ENCODE results near the gene PEX5L.
"Not testable (repeated sequence)": the region's sequence is repeated elsewhere in the genome, so short reads cannot be mapped to it uniquely, and the experiment has no call there.

Gene PEX5L

DNA sequence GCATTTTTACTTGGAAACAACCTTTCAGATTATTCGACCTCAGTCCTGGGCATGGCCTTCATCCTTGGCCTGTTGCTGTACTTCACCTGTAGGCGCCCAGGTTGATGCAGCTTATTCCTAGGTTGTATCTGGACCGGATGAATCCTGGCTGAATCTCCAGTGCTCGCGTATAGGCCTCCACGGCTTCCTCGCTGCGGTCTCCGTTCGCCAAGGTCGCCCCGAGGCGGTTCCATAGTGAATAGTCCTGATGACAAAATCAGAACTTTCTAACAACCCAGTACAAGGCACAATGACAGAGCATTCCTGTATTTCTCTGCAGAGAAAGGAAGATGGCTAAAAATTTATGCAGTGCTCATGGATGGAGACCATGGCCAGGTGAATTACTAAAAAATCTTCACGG lies 229.1 kb downstream of the PEX5L start:
- no peaks in the 10 kb centered on the region for H3K27me3 ChIP-seq (ENCODE audit: control insufficient read depth, insufficient read depth, low read length)
- no peak overlapping the region for H3K27ac ChIP-seq (ENCODE audit: low read depth, low read length)
- H3K36me3 ChIP-seq (ENCODE audit: control insufficient read depth, insufficient read depth, low read length) = no peaks in the 10 kb centered on the region
- H3K4me1 ChIP-seq (ENCODE audit: control insufficient read depth, insufficient read depth, low read length) = no peaks in the 10 kb centered on the region
- no peak overlapping the region for H3K4me3 ChIP-seq (ENCODE audit: low read length)
- no peak overlapping the region for H3K9ac ChIP-seq (ENCODE audit: low read length)

DNA sequence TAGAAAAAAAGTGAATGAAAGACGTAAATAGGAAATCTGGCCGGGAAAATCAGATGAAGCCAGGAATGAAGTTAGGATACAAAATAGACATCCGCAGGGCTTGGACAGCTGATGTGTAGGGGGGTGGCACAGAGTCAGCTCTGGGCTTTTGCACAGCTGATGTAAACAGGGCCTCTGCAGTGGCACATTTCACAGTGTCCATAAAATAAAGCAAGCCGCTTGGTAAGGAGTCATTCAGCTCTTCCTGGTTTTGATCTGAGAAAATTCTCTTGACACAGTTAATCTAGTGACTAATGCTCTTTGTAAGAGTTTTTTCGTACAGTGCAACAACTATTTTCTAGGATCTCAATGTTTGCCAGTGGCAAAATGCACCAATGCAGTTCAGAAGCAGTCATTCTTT lies 230.6 kb downstream of the PEX5L start:
- Histone ChIP-seq H3K4me3 (ENCODE audit: low read length) (no peak overlapping the region), H3K27me3 (ENCODE audit: control insufficient read depth, insufficient read depth, low read length) (no peaks in the 10 kb centered on the region), H3K27ac (ENCODE audit: low read depth, low read length) (no peak overlapping the region), H3K9ac (ENCODE audit: low read length) (no peak overlapping the region), H3K4me1 (ENCODE audit: control insufficient read depth, insufficient read depth, low read length) (no peaks in the 10 kb centered on the region), H3K36me3 (ENCODE audit: control insufficient read depth, insufficient read depth, low read length) (no peaks in the 10 kb centered on the region)

DNA sequence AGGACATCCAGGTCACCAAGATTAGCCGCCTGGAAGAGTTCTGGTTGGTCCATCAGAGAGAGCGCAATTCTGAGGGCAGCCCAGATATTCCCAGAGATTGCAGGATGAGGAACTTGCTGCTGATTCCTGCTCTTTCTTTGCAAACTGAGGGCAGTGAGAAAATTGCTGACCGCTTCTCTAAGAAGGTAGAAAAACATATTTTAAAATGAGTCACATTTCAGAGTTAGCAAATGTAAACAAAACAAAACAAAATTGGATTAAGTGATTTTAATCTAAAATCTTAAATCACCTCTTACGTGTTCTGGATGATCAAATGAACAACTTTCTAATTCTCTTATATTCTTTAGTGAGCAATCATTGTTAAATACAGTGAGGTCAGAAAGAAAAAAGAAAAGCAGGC lies 234.9 kb downstream of the PEX5L start:
- Histone ChIP-seq H3K27ac (ENCODE audit: low read depth, low read length) (no peak overlapping the region), H3K9ac (ENCODE audit: low read length) (no peak overlapping the region), H3K4me3 (ENCODE audit: low read length) (no peak overlapping the region), H3K4me1 (ENCODE audit: control insufficient read depth, insufficient read depth, low read length) (no peaks in the 10 kb centered on the region), H3K27me3 (ENCODE audit: control insufficient read depth, insufficient read depth, low read length) (no peaks in the 10 kb centered on the region), H3K36me3 (ENCODE audit: control insufficient read depth, insufficient read depth, low read length) (no peaks in the 10 kb centered on the region)

DNA sequence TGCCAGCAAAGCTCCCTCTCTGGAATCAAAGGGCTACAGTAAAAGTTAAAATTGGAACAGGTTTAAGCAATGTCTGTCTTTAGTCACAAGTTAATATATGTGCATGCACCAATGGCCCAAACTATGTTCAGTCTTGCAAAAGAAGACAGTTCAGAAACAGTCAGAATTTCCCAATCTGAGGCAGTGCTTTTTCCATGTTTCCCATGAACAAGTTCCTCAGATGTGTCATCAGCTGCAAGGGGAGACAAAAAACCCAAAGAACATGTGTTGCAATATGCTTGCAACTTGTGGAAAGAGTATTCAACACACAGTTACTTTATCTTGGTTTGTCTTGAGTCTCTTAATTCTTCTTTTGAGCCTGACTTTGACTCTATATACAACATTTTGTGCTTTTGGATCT lies 235.5 kb downstream of the PEX5L start:
- H3K9ac ChIP-seq (ENCODE audit: low read length) = no peak overlapping the region
- H3K36me3 ChIP-seq (ENCODE audit: control insufficient read depth, insufficient read depth, low read length) = no peaks in the 10 kb centered on the region
- no peaks in the 10 kb centered on the region for H3K27me3 ChIP-seq (ENCODE audit: control insufficient read depth, insufficient read depth, low read length)
- no peak overlapping the region for H3K4me3 ChIP-seq (ENCODE audit: low read length)
- no peak overlapping the region for H3K27ac ChIP-seq (ENCODE audit: low read depth, low read length)
- H3K4me1 ChIP-seq (ENCODE audit: control insufficient read depth, insufficient read depth, low read length) = no peaks in the 10 kb centered on the region

DNA sequence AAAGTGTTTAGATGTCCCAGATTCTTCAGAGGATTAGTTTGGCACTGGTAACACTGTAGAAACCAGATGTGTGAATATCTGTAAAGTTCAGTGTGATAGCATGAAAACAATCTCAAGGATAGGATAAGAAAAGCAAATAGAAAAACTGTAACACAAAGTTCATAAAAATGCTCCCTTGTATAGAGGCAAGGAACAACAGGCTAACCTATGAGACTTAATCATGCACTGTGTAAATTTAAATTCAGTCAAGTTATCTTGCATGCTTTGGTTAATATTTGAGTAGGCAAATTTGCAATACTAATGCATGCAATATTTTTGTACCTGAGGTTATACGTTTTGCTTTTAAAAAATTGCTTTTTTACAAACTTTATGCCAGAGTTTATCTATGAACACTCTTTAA lies 239.5 kb downstream of the PEX5L start:
- H3K4me1 ChIP-seq (ENCODE audit: control insufficient read depth, insufficient read depth, low read length) = no peaks in the 10 kb centered on the region
- no peaks in the 10 kb centered on the region for H3K36me3 ChIP-seq (ENCODE audit: control insufficient read depth, insufficient read depth, low read length)
- no peak overlapping the region for H3K9ac ChIP-seq (ENCODE audit: low read length)
- no peak overlapping the region for H3K4me3 ChIP-seq (ENCODE audit: low read length)
- H3K27ac ChIP-seq (ENCODE audit: low read depth, low read length) = no peak overlapping the region
- no peaks in the 10 kb centered on the region for H3K27me3 ChIP-seq (ENCODE audit: control insufficient read depth, insufficient read depth, low read length)

DNA sequence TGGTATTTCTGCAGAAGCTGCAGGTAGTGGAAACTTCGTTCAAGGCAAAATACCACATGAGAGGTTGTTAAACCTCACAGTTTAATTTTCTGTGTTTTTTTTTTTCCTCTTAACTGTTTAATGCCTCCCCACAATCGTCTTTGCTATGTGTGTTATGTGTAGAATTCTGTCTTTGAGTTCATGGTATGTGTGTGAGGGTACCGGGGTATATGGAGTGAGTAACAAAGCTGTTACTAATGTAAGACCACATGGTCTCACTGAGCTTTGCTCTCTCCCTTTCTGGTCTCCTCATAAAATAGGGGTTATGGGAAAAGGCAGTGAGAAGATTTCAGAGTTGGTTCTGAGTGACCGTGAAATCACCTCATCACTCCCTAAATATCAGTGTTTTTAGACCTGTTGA lies 240.3 kb downstream of the PEX5L start:
- Histone ChIP-seq H3K4me3 (ENCODE audit: low read length) (no peak overlapping the region), H3K27ac (ENCODE audit: low read depth, low read length) (no peak overlapping the region), H3K36me3 (ENCODE audit: control insufficient read depth, insufficient read depth, low read length) (no peaks in the 10 kb centered on the region), H3K9ac (ENCODE audit: low read length) (no peak overlapping the region), H3K4me1 (ENCODE audit: control insufficient read depth, insufficient read depth, low read length) (no peaks in the 10 kb centered on the region), H3K27me3 (ENCODE audit: control insufficient read depth, insufficient read depth, low read length) (no peaks in the 10 kb centered on the region)

GRCh38 chr3:179794355-179794754 lies 242.4 kb downstream of the PEX5L start:
- no peak overlapping the region for H3K27ac ChIP-seq (ENCODE audit: low read depth, low read length)
- H3K4me3 ChIP-seq (ENCODE audit: low read length) = no peak overlapping the region
- no peak overlapping the region for H3K9ac ChIP-seq (ENCODE audit: low read length)
- no peaks in the 10 kb centered on the region for H3K27me3 ChIP-seq (ENCODE audit: control insufficient read depth, insufficient read depth, low read length)
- H3K36me3 ChIP-seq (ENCODE audit: control insufficient read depth, insufficient read depth, low read length) = no peaks in the 10 kb centered on the region
- H3K4me1 ChIP-seq (ENCODE audit: control insufficient read depth, insufficient read depth, low read length) = no peaks in the 10 kb centered on the region

- Histone ChIP-seq H3K27me3 (ENCODE audit: control insufficient read depth, insufficient read depth, low read length) (no peaks in the 10 kb centered on the region), H3K4me3 (ENCODE audit: low read length) (no peak overlapping the region), H3K4me1 (ENCODE audit: control insufficient read depth, insufficient read depth, low read length) (no peaks in the 10 kb centered on the region), H3K36me3 (ENCODE audit: control insufficient read depth, insufficient read depth, low read length) (no peaks in the 10 kb centered on the region), H3K9ac (ENCODE audit: low read length) (no peak overlapping the region), H3K27ac (ENCODE audit: low read depth, low read length) (no peak overlapping the region)
These were observed 244.9 kb downstream of the PEX5L start for GRCh38 chr3:179791793-179792192.

- no peaks in the 10 kb centered on the region for H3K27me3 ChIP-seq (ENCODE audit: control insufficient read depth, insufficient read depth, low read length)
- H3K9ac ChIP-seq (ENCODE audit: low read length) = no peak overlapping the region
- no peaks in the 10 kb centered on the region for H3K4me1 ChIP-seq (ENCODE audit: control insufficient read depth, insufficient read depth, low read length)
- no peak overlapping the region for H3K27ac ChIP-seq (ENCODE audit: low read depth, low read length)
- H3K36me3 ChIP-seq (ENCODE audit: control insufficient read depth, insufficient read depth, low read length) = no peaks in the 10 kb centered on the region
- H3K4me3 ChIP-seq (ENCODE audit: low read length) = no peak overlapping the region
These were observed 247.7 kb downstream of the PEX5L start for GRCh38 chr3:179788996-179789395.

DNA sequence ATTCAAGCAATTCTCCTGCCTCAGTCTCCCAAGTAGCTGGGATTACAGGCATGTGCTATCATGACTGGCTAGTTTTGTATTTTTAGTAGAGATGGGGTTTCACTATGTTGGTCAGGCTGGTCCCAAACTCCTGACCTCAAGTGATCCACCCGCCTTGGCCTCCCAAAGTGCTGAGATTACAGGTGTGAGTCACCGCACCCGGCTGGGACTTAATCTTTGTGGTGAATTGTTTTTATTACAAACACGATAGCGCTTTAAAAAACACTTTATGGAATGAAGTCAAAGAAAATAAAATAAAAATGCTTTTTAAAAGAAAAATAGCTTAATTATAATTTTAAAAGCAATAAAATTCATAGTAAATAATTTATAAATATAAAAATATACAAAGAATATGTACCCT lies 253.9 kb downstream of the PEX5L start:
- H3K27ac ChIP-seq (ENCODE audit: low read depth, low read length); H3K4me3 ChIP-seq (ENCODE audit: low read length); H3K9ac ChIP-seq (ENCODE audit: low read length); H3K36me3 ChIP-seq (ENCODE audit: control insufficient read depth, insufficient read depth, low read length); H3K27me3 ChIP-seq (ENCODE audit: control insufficient read depth, insufficient read depth, low read length); H3K4me1 ChIP-seq (ENCODE audit: control insufficient read depth, insufficient read depth, low read length): not testable (repeated sequence)

GRCh38 chr3:179775416-179776122 lies 261.2 kb downstream of the PEX5L start:
- Histone ChIP-seq H3K4me1 (ENCODE audit: control insufficient read depth, insufficient read depth, low read length) (no peaks in the 10 kb centered on the region), H3K36me3 (ENCODE audit: control insufficient read depth, insufficient read depth, low read length) (peaks cover 2% of the 10 kb centered on the region)

DNA sequence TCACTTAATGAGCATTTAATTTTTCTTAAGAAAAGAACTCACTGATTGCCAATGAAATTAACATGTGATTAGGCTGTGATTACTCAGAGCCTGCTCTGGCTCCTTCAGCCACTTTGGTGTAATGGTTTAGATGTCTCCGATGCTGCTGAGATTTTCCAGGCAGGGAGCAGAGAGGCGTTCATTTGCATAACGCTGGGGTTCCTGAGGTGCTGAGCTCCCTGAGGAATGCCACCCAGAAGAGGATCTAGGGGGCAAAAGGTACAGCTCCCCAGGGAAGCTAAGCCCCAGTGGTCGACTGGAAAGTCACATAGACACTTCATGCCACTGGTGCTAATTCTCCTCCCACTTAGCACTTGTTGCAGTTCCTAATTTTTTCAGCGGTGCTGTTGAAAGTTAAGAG lies 264.4 kb downstream of the PEX5L start:
- Histone ChIP-seq H3K4me1 (ENCODE audit: control insufficient read depth, insufficient read depth, low read length) (no peaks in the 10 kb centered on the region), H3K36me3 (ENCODE audit: control insufficient read depth, insufficient read depth, low read length) (peaks cover 2% of the 10 kb centered on the region), H3K9ac (ENCODE audit: low read length) (no peak overlapping the region), H3K27me3 (ENCODE audit: control insufficient read depth, insufficient read depth, low read length) (no peaks in the 10 kb centered on the region), H3K4me3 (ENCODE audit: low read length) (no peak overlapping the region), H3K27ac (ENCODE audit: low read depth, low read length) (no peak overlapping the region)

More at GRCh38 chr3:179775416-179776122, 261.2 kb downstream of the PEX5L start:
- Histone ChIP-seq H3K27me3 (ENCODE audit: control insufficient read depth, insufficient read depth, low read length) (no peaks in the 10 kb centered on the region), H3K27ac (ENCODE audit: low read depth, low read length) (no peak overlapping the region), H3K9ac (ENCODE audit: low read length) (no peak overlapping the region), H3K4me3 (ENCODE audit: low read length) (no peak overlapping the region)

GRCh38 chr3:179771797-179772196 lies 264.9 kb downstream of the PEX5L start:
- H3K36me3 ChIP-seq (ENCODE audit: control insufficient read depth, insufficient read depth, low read length) = peaks cover 2% of the 10 kb centered on the region

More at GRCh38 chr3:179771797-179772196, 264.9 kb downstream of the PEX5L start:
- Histone ChIP-seq H3K4me3 (ENCODE audit: low read length) (no peak overlapping the region), H3K9ac (ENCODE audit: low read length) (no peak overlapping the region), H3K4me1 (ENCODE audit: control insufficient read depth, insufficient read depth, low read length) (no peaks in the 10 kb centered on the region), H3K27ac (ENCODE audit: low read depth, low read length) (no peak overlapping the region), H3K27me3 (ENCODE audit: control insufficient read depth, insufficient read depth, low read length) (no peaks in the 10 kb centered on the region)

Data from rectal smooth muscle tissue (tissue), 1 donor.